NCI-H1694 (cell line): ENCODE measurements around the gene FBXO42.
A peak's percentile ranks its signal among the peaks of the same experiment; 100 is the strongest.

Experiments
- DNase-seq: peaks from one replicate; lab custom pipeline; 2025; lab: John Stamatoyannopoulos, UW

Gene FBXO42

GRCh38 chr1:16351994-16352841 lies at the start of gene FBXO42:
Gene FBXO42, minus strand, starts transcription at chr1:16352480. Its CDS starts 37,062 bp downstream, at chr1:16315418.
- DNase-seq, result peak; percentile 69

GRCh38 chr1:16398371-16398953 lies 46.2 kb upstream of the FBXO42 start:
- peak; percentile 62 for DNase-seq

DNA sequence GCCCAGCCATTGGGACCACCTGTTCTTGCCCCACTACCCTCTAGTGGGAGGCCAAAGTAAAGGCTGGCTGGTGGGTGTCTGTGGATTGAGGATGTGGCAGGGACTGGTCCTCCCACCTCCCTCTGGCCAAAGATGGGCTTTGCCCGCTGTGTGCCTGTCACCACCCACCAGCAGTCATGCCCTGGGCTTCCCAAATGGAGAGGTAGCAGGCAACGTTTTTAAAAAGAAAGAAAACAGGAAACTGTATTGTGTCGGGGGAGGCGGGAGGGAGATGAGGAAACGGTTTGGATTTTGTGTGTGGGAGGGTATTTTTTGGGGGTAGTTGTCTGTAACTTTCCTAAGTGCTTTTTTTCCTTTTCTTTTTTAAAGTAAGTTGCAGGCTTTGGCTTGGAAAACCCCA lies 44.8 kb upstream of the FBXO42 start:
- DNase-seq, result no peak

GRCh38 chr1:16396591-16396990 lies 44.3 kb upstream of the FBXO42 start:
- DNase-seq, result no peak

GRCh38 chr1:16394977-16395376 lies 42.7 kb upstream of the FBXO42 start:
- no peak for DNase-seq

- DNase-seq, result no peak
Observed at GRCh38 chr1:16393570-16394521, 41.6 kb upstream of the FBXO42 start.

GRCh38 chr1:16392740-16393569 lies 40.7 kb upstream of the FBXO42 start:
- no peak for DNase-seq

GRCh38 chr1:16391411-16391810 lies 39.1 kb upstream of the FBXO42 start:
- no peak for DNase-seq

- no peak for DNase-seq
Observed at GRCh38 chr1:16387201-16388188, 35.2 kb upstream of the FBXO42 start.

GRCh38 chr1:16386454-16387113 lies 34.3 kb upstream of the FBXO42 start:
- no peak for DNase-seq

DNA sequence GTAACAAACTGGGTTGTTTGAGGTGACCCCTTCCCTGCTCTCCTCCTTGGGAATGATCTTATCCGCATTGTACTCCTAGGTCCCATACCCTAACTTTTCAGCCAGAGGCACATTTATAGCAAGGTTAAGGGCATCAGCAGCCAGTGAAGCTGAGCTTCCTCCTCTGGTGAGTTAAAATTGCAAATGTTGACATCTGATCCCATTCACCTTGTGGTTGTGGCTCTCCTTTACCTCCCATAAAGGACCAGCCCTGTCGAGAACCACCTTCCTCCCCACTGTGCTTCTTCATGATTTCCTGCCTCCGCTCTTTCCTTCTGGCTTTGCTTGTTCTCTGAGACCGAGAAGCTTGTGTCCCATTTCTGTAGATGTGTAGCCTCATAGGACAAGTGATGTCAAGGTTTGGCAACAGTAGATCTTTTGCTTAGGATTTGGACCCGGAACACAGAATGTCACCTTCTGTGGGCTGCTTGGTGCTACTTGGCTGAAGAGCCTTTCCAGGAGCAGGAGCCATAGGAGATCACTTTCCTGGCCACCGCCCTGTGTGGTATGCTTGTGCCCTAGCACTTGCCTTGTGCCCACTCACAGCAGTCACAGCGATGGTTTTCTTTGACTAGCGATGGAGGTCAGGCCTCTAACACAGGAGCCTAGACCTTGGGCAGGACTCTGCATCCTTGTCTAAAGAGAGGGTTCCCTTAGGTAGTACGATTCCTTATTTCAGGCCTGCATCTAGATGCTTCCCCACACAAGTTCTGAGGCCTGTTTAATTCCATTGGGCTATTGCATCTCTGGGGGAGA lies 33.6 kb upstream of the FBXO42 start:
- DNase-seq, result no peak

- no peak for DNase-seq
Observed at GRCh38 chr1:16383888-16384287, 31.6 kb upstream of the FBXO42 start.

DNA sequence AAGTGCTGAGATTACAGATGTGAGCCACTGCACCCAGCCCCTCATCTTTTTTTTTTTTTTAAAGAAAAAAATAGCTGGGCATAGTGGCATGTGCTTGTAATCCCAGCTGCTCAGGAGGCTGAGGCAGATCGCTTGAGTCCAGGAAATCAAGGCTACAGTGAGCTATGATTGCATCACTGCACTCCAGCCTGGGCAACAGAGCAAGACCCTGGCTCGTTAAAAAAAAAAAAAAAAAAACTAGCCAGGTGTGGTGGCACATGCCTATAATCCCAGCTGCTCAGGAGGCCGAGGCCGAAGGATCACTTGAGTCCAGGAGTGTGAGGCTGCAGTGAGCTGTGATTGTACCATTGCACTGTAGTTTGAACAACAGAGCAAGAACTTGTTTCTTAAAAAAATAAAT lies 28.6 kb upstream of the FBXO42 start:
- DNase-seq, result no peak

DNA sequence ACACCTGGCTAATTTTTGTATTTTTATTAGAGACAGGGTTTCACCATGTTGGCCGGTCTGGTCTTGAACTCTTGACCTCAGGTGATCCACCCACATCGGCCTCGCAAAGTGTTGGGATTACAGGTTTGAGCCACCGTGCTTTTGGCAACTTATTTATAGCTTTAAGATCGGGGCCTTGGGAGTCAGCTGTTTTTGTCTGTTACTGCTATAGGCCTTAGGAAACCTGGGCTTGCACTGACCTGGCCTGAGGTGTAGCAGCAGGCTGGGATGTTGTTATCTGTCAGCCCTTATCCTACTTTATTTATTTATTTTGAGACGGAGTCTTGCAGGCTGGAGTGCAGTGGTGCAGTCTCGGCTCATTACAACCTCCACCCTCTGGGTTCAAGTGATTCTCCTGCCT lies 26.2 kb upstream of the FBXO42 start:
- no peak for DNase-seq

DNA sequence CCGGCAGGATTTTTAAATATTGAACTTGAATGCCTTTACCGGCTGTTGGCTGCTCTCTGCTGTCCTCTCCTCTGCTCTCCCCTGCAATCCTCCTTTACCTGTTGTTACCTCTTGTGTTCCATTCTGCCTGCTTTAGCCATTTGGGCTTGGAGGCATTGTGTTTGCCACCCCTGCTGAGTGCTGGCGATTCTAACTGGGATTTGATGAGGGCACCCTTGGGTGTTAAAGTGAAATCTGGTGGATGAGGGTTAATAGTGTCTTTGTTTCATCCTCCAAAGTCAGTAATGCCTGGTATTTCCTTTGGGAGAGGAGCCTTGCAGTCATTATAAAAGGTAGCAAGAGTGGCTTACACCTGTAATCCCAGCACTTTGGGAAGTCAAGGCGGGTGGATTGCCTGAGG lies 24.7 kb upstream of the FBXO42 start:
- DNase-seq, result no peak

DNA sequence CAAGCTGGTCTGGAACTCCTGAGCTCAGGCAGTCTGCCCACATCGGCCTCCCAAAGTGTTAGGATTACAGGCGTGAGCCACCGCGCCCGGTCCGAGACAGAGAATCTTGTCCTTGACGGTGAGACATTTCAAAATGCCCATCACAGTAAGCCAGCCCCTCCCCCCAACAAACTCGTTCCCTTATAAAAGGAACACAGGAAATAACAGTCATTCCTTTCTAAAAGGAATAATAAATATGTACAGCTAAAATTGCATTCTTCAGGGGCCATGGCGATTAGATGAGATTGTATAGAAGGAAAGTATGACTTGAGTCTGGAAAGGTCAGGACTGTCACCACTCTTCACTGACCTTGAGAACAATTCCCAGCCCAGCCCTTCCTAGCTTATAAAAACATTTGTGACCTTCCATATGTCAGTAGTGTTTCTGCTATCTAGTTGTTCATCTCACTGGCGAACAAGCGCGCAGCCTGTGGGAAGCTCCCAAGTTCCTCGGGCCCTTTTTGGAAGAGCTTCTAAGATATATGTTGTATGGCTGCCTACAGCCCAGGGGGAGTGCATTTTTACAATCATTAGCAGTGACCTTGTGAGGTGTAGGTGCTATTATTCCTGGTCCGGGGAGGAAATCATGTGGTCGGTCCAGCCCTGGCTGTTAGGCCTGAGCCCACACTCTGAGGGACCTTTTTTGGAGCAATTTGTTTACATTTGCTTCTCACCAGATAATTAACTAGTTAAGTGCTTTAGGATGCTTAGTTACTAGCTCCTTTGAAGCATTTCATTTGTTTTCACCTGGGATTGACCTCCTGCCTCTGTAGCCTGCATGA lies 23.5 kb upstream of the FBXO42 start:
- DNase-seq, result no peak

GRCh38 chr1:16374266-16374665 lies 22.0 kb upstream of the FBXO42 start:
- no peak for DNase-seq
